ENCODE measurements around the gene ETV3. TPM values are rescaled to one million over a fixed set of nuclear protein-coding genes. Genes with fewer than 3 reads are reported as not detected.

The ETV3 gene
- total and polyA plus RNA-seq, 2 of the 8 experiments (the other 6 are each of a cell fraction or from before 2014, with no cell fraction given), result 6.0 to 23.8 TPM

DNA sequence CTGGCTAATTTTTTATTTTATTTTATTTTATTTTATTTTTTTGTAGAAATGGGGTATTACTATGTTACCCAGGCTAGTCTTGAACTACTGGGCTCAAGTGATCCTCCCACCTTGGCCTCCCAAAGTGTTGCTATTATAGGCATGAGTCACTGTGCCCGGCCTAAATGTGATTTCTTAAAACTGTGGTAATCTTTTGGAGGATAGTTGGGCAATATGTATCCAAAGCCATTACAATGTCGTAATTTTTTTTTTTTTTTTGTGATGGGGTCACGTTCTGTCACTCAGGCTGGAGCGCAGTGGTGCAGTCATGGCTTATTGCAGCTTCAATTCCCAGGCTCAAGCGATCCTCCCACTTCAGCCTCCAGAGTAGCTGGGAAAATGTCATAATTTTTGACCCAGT, 52.8 kb downstream of the ETV3 start:
- no peak overlapping the region for H3K4me2 ChIP-seq (ENCODE audit: insufficient read depth in 1 of 2, low read depth in 2 of 2, low read length in 2 of 2)
- H4K91ac ChIP-seq (replicated peaks; ENCODE audit: insufficient read length, low read length), result no peak overlapping the region
- H4K5ac ChIP-seq (ENCODE audit: insufficient read length, low read depth, low read length), result no peak overlapping the region
- TF ChIP-seq SP4 (IDR thresholded peaks at IDR 0.05; ENCODE audit: low read length), result no peak
- no peak for TF ChIP-seq TAF1 (IDR thresholded peaks at IDR 0.05; ENCODE audit: low read depth, low read length)
- TF ChIP-seq RBBP5 (IDR thresholded peaks at IDR 0.05; ENCODE audit: borderline replicate concordance, low read depth, low read length), result no peak
- no peak for TF ChIP-seq POLR2AphosphoS5 (IDR thresholded peaks at IDR 0.05; ENCODE audit: low read depth, low read length)
- TF ChIP-seq, protein P1, sequence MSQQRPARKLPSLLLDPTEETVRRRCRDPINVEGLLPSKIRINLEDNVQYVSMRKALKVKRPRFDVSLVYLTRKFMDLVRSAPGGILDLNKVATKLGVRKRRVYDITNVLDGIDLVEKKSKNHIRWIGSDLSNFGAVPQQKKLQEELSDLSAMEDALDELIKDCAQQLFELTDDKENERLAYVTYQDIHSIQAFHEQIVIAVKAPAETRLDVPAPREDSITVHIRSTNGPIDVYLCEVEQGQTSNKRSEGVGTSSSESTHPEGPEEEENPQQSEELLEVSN (IDR thresholded peaks at IDR 0.05), result no peak
- TF ChIP-seq FOSL1 (IDR thresholded peaks at IDR 0.05; ENCODE audit: insufficient read depth, low read depth, low read length), result no peak
- TF ChIP-seq, protein P2, sequence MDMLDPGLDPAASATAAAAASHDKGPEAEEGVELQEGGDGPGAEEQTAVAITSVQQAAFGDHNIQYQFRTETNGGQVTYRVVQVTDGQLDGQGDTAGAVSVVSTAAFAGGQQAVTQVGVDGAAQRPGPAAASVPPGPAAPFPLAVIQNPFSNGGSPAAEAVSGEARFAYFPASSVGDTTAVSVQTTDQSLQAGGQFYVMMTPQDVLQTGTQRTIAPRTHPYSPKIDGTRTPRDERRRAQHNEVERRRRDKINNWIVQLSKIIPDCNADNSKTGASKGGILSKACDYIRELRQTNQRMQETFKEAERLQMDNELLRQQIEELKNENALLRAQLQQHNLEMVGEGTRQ (IDR thresholded peaks at IDR 0.05; ENCODE audit: low read length), result no peak
- WGBS, 2 experiments (ENCODE audit: extremely low coverage in 1 of 2, insufficient coverage in 1 of 2, insufficient read length in 1 of 2, insufficient replicate concordance in 2 of 2, low coverage in 1 of 2, low lambda C conversion rate in 2 of 2, missing lambda C conversion rate in 1 of 2), result 86% methylated on average over 5 of the region's 5 CpGs; no CpG with 5 or more reads in 1 of the 2 experiments
- H2AK5ac ChIP-seq (ENCODE audit: low read depth, low read length), result no peak overlapping the region
- no peak overlapping the region for H3K4me3 ChIP-seq (ENCODE audit: extremely low read depth in 1 of 4, insufficient read depth in 2 of 4, low read depth in 3 of 4, low read length in 4 of 4)
- H3K9ac ChIP-seq (replicated peaks in 1 of 4; ENCODE audit: extremely low read depth in 1 of 4, low read depth in 3 of 4, low read length in 3 of 4), result no peak overlapping the region
- peaks cover 3 to 5% (median 4%) of the 10 kb centered on the region in 4 experiments; a peak in 4 of 7 replicates for H3K4me1 ChIP-seq (replicated peaks in 1 of 4; ENCODE audit: control insufficient read depth in 3 of 4, insufficient read depth in 4 of 4, low read length in 3 of 4)
- H2BK20ac ChIP-seq (ENCODE audit: low read length), result no peak overlapping the region
- H4K20me1 ChIP-seq (replicated peaks in 1 of 2; ENCODE audit: control insufficient read depth in 1 of 2, insufficient read depth in 2 of 2, low read length in 2 of 2), result no peaks in the 10 kb centered on the region
- no peak overlapping the region for H3K27ac ChIP-seq (ENCODE audit: low read depth, low read length)
- H3K23ac ChIP-seq (ENCODE audit: insufficient read length), result no peak overlapping the region
- no peaks in the 10 kb centered on the region for H3K79me2 ChIP-seq (ENCODE audit: control insufficient read depth in 1 of 2, insufficient read depth in 2 of 2, low read length in 2 of 2)
- H3K14ac ChIP-seq (ENCODE audit: insufficient read length), result no peak overlapping the region
- ChIA-PET CTCF (ENCODE audit: partially characterized antibody) (interaction anchor here (1.1 to 7.7 kb wide), 4 partner anchors 12 to 70 kb away, joined by 3 to 218 read pairs (median 21); no protein-coding TSS in a partner anchor), POLR2A (ENCODE audit: partially characterized antibody) (no interaction called here)
- DNase-seq (ENCODE audit: low read depth in 1 of 2, low spot score in 2 of 2) (no peak), FAIRE-seq (no peak)
- H3K9me3 ChIP-seq (ENCODE audit: insufficient read depth in 2 of 2, low read depth in 1 of 2, low read length in 1 of 2), result no peaks in the 10 kb centered on the region
- no peaks in the 10 kb centered on the region for H3K23me2 ChIP-seq (ENCODE audit: low read depth, low read length)
- no peaks in the 10 kb centered on the region for H3K36me3 ChIP-seq (ENCODE audit: control insufficient read depth in 2 of 4, insufficient read depth in 4 of 4, low read length in 3 of 4)
- no peak overlapping the region for H4K8ac ChIP-seq (ENCODE audit: extremely low read depth, insufficient read depth, low read length)
- H3K56ac ChIP-seq (replicated peaks; ENCODE audit: insufficient read length, low read depth, low read length), result no peak overlapping the region
- no peaks in the 10 kb centered on the region; a peak in 1 of 7 replicates for H3K27me3 ChIP-seq (replicated peaks in 1 of 4; ENCODE audit: control insufficient read depth in 3 of 4, extremely low read depth in 1 of 4, insufficient read depth in 3 of 4, low read length in 3 of 4)
- no peak overlapping the region for H3K4ac ChIP-seq (replicated peaks; ENCODE audit: insufficient read length, low read depth, low read length)
- H2AFZ ChIP-seq (ENCODE audit: low read length), result no peak overlapping the region
- H2BK5ac ChIP-seq (ENCODE audit: low read depth, low read length), result no peak overlapping the region
- H3K79me1 ChIP-seq (ENCODE audit: low read depth, low read length), result no peaks in the 10 kb centered on the region
- H2BK12ac ChIP-seq (ENCODE audit: low read depth, low read length), result no peak overlapping the region
- no peak overlapping the region for H2BK15ac ChIP-seq (ENCODE audit: low read length)
- no peak overlapping the region for H2BK120ac ChIP-seq (replicated peaks; ENCODE audit: low read depth, low read length)
- no peak overlapping the region for H3K18ac ChIP-seq (ENCODE audit: extremely low read depth, low read length)

Data from H1 (cell line).